Measurements from ENCODE around the gene SMPD1.

Gene SMPD1

DNA sequence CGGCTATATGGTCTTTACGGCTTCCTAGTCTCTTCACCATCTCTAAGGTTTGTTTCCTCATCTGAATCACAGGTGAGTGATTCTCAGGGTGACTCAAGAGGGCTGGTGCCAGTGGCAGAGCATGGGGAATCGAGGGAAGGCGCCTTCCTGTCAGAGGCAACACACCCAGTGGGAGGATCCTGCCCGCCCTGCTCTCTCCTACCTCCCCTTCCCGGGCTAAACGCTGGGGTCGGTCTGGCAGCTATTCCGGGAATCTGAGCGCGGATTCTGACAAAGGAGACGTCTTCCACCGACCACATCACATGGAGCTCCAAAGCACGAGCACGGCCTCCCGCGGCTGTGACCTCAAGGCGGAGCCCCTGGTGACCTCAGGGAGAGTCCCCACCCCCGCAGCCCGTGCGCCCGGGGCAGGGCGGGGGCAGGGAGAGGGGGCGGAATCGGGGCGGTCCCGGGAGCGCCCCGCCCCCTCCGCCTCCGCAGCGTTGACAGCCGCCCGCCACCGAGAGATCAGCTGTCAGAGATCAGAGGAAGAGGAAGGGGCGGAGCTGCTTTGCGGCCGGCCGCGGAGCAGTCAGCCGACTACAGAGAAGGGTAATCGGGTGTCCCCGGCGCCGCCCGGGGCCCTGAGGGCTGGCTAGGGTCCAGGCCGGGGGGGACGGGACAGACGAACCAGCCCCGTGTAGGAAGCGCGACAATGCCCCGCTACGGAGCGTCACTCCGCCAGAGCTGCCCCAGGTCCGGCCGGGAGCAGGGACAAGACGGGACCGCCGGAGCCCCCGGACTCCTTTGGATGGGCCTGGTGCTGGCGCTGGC, at the start of gene SMPD1:
SMPD1 (plus strand) TSS at position 570 of the 813 bp plus-strand sequence; CDS start at position 695, 125 bp downstream.
- DNase-seq, result peak; percentile 57 to 96 (median 90)

DNA sequence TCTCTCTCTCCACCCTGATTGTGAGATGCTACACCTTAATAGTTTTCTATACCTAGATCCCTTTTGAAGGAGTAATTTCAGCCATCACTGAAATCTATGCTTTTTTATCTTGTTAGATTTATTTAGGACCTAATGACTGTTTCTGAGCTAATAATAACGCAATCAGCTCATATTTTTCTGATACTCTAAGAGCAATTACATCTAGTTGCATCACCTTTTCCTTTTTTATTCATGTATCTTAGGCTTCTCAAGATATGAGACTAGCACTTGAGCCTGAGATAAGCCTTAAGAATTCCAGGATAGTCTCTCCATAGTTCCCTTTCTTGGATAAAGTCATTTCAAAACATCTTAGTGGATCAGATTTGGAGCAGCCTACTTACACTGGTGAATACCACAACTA, 44.9 kb upstream of the SMPD1 start:
- DNase-seq, result no peak

DNA sequence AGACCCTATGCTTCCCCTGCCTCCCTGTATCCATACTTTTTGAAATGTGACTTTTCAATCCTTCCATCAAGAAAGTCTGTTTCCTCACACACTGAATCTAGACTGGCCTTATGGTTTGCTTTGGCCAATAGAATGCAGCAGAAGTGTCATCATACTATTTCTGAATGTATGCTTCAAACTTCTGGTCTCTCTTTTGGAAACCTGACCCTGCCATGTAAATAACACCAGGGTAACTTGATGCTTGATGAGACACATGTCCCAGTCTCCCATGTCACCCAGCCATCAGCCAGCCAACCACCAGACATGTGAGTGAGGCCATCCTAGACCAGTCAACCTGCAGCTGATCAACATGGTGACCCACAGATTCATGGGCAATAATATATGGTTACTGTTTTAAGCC, 40.2 kb upstream of the SMPD1 start:
- DNase-seq, result no peak

DNA sequence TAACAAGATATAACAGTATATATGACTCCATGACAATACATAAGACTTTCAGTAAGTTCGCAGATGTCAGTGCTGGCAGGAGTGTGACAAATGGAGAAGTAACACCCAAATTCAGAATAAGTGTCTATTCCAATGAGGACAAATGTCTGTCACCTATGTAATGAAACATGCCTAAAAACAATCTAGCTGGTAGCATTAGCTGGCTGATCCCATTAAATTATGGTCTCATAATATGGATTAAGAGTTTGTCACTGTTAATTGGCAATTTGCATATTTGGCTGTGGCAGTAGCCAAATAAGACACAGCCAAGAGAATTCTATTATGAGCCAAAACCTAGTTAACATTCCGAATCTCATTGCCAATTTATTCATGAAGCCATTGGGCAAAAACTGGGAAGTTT, 39.8 kb upstream of the SMPD1 start:
- DNase-seq, result no peak

DNA sequence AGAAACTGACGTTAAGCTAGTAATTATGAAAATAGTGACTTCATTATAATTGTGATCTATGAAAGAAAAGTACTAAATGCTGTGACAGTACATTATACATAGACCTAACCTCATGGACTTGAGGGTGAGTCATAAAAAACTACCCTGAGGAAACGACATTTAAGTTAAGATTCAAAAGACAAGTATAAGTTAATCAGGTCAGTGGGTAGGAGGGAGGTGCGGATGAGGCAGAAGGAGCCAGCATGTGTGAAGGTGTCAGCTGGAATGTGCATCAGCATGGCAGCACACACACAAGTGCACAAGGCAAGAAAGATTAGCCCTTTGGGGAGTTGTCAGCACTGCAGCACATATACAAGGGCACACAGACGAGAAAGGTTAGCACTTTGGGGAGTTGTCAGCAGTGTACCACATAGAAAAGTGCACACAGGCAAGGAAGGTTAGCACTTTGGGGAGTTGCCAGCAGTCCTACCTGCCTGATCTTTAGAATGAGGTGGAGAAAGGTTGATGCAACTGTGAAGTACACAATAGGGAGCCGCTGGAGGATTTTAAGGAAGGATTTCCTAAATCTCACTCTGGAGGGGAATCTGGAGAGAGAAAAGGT, 38.4 kb upstream of the SMPD1 start:
- DNase-seq, result no peak

DNA sequence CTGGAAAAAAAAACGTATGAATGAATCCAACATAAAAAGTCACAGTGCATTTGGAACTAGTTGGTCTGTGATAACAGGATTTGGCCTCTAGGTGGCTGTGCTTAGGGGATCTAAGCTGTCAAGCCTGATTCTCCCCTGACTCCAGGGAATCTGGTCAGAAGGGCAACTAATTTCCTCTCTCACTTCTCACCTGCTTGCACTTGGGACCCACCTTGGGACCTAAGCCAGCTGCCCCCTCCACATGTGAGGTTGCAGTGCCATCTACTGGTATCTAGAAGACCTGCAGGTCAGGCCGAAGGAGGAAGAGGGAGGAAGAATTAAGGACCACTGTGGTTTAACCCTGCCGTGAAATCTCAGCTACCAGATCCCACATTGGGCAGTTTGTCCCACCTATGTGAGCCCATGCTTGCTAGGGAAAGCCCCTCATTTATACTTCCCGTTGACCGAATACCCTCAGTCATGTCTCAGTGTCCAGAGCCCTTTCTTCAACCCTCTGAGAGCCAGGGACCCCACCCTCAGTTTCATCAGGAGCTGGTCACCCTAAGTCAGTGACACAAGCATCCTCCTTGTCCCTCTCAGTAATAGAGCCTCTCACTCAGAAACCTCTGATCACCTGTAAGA, 36.8 kb upstream of the SMPD1 start:
- peak in 20 of 51 donors; percentile 2 to 26 (median 8) for DNase-seq

DNA sequence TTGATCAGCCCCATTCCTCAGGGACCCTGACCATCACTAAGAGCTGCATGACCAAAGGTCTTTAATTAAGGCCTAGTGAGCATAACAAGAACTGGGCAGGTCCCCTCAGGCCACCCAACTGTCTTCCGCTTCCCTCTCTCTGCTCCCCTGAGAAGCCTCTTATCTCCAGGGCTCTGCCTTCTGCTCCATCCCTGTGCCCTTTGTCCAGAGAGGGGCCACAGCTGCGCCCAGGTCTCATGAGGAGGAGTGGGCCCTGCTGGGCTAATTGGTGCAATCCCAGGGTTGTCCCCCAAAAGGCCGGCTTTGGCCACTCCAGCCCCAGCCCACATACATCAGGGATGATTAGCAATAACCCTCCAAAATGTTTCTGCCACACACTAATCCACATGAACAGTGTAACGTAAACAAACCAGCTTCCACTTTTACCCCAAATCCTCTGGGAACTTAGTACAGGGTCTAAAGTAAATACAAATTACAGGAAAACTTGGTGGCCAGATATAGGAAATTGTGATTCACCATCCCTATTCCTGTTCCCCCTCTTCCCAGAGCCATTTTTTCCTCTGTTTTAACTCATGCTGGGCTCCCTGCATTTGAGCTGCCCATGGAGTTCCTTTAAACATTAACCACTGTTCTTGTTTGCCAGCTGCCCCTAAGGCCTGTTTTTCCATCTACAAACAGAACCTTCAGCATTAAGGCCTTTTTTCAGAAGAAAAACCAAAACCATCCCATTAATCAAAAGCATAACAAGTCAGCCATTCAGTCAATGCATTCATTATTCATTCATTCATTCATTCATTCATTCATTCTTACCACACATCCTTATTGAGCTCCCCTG, 35.4 kb upstream of the SMPD1 start:
- no peak for DNase-seq

DNA sequence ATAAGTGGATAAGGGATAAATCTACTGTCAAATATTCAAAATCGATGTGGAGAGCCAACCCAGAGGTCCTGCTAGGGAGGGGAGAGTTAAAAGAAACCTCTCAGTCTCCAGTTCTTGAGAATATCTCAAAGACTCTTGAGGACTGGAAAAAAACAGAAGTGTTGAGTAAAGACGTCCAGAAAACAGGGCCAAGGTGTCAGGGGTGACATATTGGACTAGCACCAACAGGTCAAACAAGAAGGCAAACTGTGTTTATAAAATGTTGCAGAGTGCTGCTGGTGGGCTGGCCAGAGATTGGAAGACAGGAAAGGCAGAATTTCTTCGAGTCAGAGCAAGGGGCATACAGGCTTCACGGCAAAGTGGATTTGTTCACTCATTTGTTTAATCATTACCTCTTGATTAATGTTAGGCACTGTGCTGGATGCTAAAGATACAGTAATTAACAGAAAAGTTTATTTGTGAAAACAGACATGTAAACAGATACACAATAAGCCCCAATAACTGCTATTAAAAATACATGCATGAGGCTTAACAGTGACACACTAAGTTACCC, 33.7 kb upstream of the SMPD1 start:
- no peak for DNase-seq

DNA sequence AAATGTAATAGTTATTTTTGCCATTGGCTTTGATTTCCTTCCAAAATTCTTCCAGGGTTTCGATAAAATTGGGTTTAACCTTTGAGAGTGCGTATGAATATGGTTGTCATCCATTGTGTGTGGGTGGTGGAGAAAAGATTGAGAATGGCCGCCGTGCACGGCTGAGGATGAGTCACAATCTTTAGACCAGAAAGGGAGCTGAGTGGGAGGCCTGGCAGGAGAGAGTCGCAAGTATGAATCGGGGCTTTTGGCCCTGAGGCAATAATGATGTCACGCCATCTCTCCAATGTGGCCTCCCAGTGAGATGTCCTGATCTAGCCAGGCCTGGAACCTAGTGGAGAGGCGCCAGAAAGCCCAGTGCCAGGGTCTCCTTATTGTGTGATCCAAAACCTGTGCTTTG, 33.1 kb upstream of the SMPD1 start:
- DNase-seq, result peak in 5 of 51 donors; percentile 12 to 49 (median 19)

DNA sequence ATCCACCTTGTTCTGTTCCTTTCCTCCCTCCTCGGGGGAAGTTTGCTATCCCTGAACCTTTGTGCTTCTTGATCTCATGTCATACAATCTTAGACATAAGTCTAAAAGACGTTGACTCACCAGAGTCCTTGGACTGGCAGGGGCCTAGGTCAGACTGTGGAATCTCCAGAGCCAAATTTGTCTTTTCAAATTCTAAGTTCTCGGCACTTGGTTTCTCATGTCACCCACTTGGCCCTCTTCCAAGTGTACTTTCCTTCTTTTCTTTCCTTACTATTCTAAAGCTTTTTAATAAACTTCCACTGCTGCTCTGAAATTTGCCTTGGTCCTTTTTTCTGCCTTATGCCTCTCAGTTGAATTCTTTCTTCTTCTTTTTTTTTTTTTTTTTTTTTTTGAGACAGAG, 30.1 kb upstream of the SMPD1 start:
- no peak for DNase-seq

DNA sequence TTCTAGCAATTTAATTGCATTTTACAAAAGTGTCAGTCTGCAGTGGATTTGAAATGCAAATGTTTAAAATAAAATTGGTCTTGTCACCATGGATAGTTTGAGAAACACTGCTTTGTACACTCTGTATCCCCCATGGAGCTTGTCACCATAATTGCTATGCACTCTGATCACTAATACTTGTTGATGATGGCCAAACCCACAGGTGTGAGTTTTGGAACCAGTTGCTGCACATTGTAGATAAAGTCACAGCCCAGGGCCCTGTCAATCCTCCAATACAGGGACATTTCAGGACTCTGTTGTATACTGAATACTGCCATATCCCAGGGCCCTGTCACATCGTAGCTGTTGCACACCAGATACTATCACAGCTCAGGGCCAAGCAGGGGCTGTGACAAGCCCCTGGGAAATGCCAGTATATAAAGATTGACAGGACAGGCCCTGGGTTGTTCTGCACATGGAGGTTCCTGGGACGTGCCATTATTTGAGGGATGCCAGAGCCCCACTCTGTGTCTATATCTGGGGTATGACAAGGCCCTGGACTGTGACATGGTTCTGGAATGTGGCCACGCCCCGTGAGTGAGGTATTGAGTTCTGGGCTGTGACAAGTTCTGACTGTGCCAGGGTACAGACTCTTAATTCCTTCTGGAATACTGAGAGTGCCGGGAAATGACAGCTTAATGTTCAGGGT, 27.9 kb upstream of the SMPD1 start:
- no peak for DNase-seq

DNA sequence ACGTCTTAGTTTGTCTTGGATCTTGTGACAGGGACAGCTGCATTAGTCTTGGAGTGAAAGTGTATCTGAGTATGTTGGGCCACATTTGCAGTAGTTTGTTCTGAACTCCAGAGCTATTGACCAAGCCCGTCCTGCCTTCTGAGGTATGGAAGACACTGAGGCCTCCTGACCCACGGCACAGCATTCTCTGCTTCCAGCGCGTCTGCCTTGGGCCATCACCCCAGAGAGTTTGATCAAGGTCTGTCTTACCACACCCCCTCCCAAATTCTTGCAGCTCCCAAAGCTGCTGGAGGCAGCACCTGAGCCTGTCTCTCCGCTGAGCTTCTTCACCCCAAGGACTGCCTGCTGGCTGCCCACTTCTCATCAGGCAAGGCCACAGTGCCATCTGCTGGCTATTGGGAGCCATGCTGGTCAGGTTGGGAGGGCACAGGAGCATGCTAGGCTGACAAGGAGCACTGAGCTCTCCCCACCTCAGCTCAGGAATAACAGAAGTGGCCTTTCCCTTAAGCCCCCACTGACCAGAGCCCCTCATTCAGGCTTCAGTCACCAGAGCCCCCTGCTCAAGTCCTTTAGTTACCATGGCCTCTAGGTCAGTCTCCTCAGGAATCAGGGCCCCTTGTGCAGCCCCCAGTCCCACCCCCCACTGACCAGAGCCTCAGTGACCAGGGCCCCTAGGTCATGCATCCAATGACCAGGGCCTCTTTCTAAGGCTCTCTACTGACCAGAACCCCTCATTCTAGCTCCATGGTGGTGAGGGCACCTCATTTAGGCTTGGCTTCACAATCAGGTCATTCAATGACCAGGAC, 27.2 kb upstream of the SMPD1 start:
- DNase-seq, result peak in 46 of 51 donors; percentile 4 to 77 (median 44)

DNA sequence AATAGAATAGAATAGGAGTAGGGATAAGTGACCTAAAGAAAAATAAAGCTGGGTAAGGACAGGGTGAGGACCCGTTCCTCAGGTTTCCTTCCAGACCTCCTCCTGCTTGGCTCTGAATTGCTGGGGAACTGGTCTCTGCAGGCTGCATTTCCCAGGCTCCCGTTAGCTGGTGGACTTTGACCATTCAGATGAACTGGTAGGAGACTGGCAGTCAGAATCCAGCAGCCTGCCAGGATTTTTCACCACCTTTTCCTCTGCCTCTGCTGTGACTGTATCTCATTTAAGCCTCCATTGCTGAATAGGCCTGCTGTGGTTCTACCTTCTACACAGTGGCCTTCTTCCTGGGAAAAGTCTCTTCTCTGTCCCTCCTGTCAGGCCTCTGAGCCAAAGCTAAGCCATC, 24.6 kb upstream of the SMPD1 start:
- no peak for DNase-seq

DNA sequence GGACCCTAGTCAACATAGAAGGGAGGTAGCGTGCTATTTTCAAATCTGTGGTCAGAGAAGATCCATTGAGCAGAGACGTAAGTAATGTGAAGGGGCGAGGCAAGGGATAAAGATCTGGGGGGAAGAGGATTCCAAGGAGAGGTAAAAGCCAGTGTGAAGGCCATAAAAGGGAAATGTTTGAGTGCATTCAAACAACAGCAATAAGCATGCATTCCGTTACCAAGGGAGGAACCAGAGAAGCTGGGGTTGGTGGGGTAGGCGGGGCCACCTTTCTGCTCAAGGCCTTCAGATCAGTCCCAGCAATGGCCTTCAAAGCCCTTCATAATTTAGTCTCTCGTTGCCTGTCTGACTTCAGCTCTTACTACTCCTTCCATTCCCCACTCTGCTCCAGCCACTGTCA, 18.4 kb upstream of the SMPD1 start:
- DNase-seq, result no peak

DNA sequence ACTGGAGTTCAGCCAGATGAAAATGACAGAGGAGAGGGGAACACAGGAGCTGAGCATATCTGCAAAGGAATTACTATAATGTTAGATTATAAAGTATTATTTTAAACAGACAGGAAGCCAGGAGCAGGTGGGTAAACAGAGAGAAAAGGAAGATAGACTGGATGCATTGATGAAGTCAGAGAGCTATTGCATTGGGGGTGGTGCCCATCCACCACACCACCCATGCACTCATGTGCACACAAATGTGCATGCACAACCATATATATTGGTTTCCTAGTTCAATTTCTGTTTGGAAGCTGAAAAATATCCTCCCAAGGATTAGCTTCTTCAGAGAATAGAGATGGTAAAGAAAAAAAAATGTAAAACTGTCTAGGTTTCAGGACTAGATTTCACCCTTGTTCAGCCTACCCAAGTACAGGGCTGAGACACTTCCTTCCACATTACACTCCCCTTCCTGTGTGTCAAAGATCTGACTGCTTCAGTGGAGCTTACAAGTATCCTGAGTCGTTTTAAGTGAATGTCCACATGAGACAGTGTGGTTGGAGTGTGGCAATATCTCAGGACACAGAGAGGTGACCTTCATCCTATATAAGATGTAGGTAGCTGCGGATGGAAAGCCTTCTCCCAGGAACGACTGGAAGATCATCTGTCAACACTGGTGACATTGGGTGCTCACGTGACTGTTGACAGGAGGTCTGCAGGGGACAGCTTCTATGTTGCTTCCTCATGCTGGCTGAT, 12.2 kb upstream of the SMPD1 start:
- DNase-seq, result no peak

DNA sequence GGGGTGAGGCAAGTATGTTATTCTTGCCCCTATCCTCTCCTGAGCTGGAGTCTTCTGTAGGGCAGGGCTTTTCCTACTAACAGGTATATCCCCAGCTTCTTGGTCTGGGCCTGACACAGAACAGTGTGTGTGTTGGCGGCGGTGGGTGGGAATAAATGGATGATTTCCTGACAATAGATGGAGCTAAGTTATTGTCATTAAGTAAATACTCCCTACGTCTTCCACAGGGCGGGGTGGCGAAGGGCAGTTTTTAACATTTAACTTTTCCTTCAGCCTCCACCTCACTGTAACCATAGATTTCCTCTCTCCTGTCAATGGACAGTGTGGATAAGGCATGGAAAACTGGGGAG, 11.7 kb upstream of the SMPD1 start:
- no peak for DNase-seq

DNA sequence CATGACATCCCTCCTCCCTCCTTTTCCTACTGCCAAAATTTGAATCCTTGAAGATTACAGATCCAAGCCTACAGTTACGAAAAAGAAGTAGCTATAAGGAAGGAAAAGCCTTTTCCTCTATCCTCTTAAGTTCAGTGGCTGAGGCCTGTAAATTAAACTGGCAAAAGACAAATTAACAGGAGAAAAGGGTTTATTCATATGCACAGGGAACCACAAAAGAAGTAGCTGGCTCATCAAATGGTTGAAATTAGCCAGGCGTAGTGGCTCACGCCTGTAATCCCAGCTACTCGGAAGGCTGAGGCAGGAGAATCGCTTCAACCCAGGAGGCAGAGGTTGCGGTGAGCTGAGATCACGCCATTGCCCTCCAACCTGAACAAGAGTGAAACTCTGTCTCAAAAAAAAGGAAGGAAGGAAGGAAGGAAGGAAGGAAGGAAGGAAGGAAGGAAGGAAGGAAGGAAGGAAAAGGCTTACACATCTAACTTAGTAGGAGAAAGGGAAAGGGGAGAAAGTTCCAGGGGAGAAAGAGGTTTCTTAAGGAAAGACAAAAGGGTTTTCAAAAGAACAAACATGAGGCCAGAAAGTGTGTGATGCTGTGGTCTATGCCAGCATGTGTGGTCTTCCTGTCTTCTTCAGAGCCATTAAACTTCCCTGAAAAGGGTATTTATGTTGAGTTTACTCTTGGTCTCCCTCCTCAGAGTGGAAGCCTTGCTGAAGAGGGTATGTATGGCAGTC, 5.1 kb upstream of the SMPD1 start:
- no peak for DNase-seq

DNA sequence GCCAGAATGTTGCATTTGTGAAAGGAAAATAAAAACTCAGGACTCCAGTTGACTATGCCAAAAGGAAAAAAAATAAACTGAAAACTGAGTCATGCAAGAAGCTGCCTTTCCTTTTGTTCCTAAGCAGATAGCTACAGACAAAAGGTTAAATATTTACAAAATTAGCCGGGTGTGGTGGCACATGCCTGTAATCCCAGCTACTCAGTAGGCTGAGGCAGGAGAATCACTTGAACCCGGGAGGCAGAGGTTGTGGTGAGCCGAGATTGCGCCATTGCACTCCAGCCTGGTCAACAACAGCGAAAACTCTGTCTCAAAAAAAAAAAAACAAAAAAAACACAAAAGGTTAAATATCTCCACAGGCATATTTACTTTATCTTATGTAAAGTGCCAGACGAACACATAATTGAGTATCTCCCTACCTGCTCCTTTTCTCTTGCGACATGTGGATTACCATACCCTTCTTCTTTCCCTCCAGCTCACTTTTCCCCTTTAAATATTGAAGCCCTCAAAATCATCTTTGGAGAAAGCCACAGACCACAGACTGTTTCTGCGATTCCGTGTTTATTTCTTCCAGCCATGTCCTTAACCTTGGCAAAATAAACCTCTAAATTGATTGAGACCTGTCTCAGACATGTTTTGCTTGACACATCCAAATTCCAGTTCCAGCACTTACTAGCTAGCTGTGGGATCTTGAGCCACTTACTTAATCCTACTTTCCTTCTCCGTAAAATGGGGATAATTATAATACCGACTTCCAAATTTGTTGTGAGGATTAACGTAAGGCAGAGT, 2.3 kb upstream of the SMPD1 start:
- no peak for DNase-seq
